Stomach (tissue), 4 donors: ENCODE data around the gene UBXN7.

Experiments used
- POLR2A ChIP-seq, 4 donors: fragments of 450-650 bp; IDR thresholded peaks; one replicate each; pipeline ENCODE4 v1.6.1; 2016; ENCODE audit warnings: antibody characterized with exemption in 4 of 4, control low read depth in 2 of 4, mild to moderate bottlenecking in 1 of 4, moderate library complexity in 1 of 4
- TF ChIP-seq, protein P1 (sequence below), 7 experiments: fragments of 450-650 bp in 4 of 7; fragments of 200-600 bp in 3 of 7; sonication (generic) in 3 of 7; IDR thresholded peaks; one replicate each; pipeline ENCODE4 v1.5.1; 2016 to 2019; ENCODE audit warnings: antibody characterized with exemption in 7 of 7, control low read depth in 2 of 7, mild to moderate bottlenecking in 1 of 7

- TF ChIP-seq, protein P1, sequence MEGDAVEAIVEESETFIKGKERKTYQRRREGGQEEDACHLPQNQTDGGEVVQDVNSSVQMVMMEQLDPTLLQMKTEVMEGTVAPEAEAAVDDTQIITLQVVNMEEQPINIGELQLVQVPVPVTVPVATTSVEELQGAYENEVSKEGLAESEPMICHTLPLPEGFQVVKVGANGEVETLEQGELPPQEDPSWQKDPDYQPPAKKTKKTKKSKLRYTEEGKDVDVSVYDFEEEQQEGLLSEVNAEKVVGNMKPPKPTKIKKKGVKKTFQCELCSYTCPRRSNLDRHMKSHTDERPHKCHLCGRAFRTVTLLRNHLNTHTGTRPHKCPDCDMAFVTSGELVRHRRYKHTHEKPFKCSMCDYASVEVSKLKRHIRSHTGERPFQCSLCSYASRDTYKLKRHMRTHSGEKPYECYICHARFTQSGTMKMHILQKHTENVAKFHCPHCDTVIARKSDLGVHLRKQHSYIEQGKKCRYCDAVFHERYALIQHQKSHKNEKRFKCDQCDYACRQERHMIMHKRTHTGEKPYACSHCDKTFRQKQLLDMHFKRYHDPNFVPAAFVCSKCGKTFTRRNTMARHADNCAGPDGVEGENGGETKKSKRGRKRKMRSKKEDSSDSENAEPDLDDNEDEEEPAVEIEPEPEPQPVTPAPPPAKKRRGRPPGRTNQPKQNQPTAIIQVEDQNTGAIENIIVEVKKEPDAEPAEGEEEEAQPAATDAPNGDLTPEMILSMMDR (IDR thresholded peaks at IDR 0.05), result no peak
- TF ChIP-seq POLR2A (IDR thresholded peaks at IDR 0.05), result no peak
These were observed 22.8 kb downstream of the UBXN7 start for GRCh38 chr3:196409409-196409808.
